ENCODE data around the gene NPEPPS. TPM values are rescaled to one million over a fixed set of nuclear protein-coding genes. Genes with fewer than 3 reads are reported as not detected.

Gene NPEPPS
- total RNA-seq, 2 experiments from 2014 or later: 77.3 to 80.7 TPM

DNA sequence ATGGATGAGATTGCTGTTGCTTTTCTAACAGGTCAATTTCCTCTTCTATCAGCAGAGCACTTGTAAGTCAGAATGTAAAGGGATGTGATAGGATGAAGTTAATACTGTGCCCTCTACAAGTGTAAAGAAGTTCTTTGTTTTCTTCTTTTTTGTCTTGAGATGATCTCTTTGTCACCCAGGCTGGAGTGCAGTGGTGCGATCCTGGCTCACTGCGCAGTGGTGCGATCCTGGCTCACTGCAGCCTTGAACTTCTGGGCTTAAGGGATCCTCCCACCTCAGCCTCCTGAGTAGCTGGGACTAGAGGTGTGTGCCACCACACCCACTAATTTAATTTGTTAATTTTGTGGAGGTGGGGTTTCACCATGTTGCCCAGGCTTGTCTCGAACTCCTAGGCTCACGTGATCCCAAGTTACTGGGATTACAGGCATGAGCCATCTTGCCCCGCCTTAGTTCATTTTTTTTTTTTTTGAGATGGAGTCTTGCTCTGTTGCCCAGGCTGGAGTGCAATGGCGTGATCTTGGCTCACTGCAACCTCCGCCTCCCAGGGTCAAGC lies 97.2 kb downstream of the NPEPPS start:
- no peak overlapping the region for H3K4me3 Mint-ChIP-seq
- Histone ChIP-seq H3K36me3 (ENCODE audit: insufficient read depth, low read length) (peaks cover 5% of the 10 kb centered on the region), H3K27me3 (ENCODE audit: control insufficient read depth in 1 of 2, insufficient read depth in 2 of 2, low read length in 2 of 2) (no peaks in the 10 kb centered on the region), H3K4me1 (ENCODE audit: insufficient read depth, low read length) (no peaks in the 10 kb centered on the region), H3K4me3 (ENCODE audit: low read length) (no peak overlapping the region), H3K27ac (ENCODE audit: low read depth in 1 of 2, low read length in 2 of 2) (no peak overlapping the region), H3K9me3 (ENCODE audit: control insufficient read depth in 1 of 2, insufficient read depth in 1 of 2, low read length in 2 of 2) (no peaks in the 10 kb centered on the region)
- H3K36me3 Mint-ChIP-seq (ENCODE audit: low read depth): peaks cover 24% of the 10 kb centered on the region
- no peaks in the 10 kb centered on the region for H3K9me3 Mint-ChIP-seq
- no peak for DNase-seq
- no peak for TF ChIP-seq CTCF (IDR thresholded peaks at IDR 0.05)
- POLR2A ChIA-PET: no interaction called here
- no peak for ATAC-seq (ENCODE audit: poor library complexity)
- intact Hi-C loops (cut with DNase I, micrococcal nuclease): no loop called here
- CTCF ChIA-PET: interaction anchor here (1.3 kb wide), 1 partner anchor 9 kb away, joined by 3 read pairs; no protein-coding TSS in a partner anchor
- no peaks in the 10 kb centered on the region for H3K27me3 Mint-ChIP-seq
- H3K27ac Mint-ChIP-seq: no peak overlapping the region
- H3K4me1 Mint-ChIP-seq (ENCODE audit: low read depth): no peaks in the 10 kb centered on the region

DNA sequence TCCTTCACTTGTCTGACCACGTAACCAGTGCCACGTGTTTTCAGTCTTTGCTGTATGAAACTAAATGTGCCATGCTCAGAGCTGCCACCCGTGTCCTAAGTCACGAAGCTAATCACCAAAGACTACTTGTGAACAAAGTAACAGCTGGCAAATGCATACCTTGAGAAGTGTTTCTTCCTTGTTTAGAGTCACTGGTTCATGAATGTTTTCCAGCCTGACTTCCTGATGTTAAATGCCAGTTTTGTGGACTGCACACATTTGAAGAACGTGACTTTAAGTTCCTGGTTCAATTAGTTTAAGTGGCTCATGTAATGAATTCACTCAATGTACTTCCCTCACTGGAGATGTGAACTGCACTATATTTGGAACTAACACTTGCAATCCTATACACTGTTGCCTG lies 98.9 kb downstream of the NPEPPS start:
- no peaks in the 10 kb centered on the region for H3K4me1 ChIP-seq (ENCODE audit: insufficient read depth, low read length)
- no peaks in the 10 kb centered on the region for H3K9me3 ChIP-seq (ENCODE audit: control insufficient read depth in 1 of 2, insufficient read depth in 1 of 2, low read length in 2 of 2)
- Mint-ChIP-seq H3K4me3 (no peak overlapping the region), H3K4me1 (ENCODE audit: low read depth) (no peaks in the 10 kb centered on the region), H3K9me3 (no peaks in the 10 kb centered on the region), H3K27me3 (no peaks in the 10 kb centered on the region), H3K36me3 (ENCODE audit: low read depth) (peaks cover 15% of the 10 kb centered on the region), H3K27ac (no peak overlapping the region)
- H3K27ac ChIP-seq (ENCODE audit: low read depth in 1 of 2, low read length in 2 of 2): no peak overlapping the region
- no peaks in the 10 kb centered on the region for H3K36me3 ChIP-seq (ENCODE audit: insufficient read depth, low read length)
- no peak for DNase-seq
- H3K27me3 ChIP-seq (ENCODE audit: control insufficient read depth in 1 of 2, insufficient read depth in 2 of 2, low read length in 2 of 2): no peaks in the 10 kb centered on the region
- ATAC-seq (ENCODE audit: poor library complexity): no peak
- POLR2A ChIA-PET: interaction anchor here (1.0 to 1.2 kb wide), 2 partner anchors 10 to 19 kb away, joined by 3 to 4 read pairs; no protein-coding TSS in a partner anchor
- CTCF ChIA-PET: no interaction called here
- intact Hi-C loops (cut with DNase I, micrococcal nuclease): no loop called here
- TF ChIP-seq CTCF (IDR thresholded peaks at IDR 0.05): no peak
- no peak overlapping the region for H3K4me3 ChIP-seq (ENCODE audit: low read length)

- H3K9me3 Mint-ChIP-seq: no peaks in the 10 kb centered on the region
- Histone ChIP-seq H3K4me1 (ENCODE audit: insufficient read depth, low read length) (no peaks in the 10 kb centered on the region), H3K27ac (ENCODE audit: low read depth in 1 of 2, low read length in 2 of 2) (no peak overlapping the region), H3K36me3 (ENCODE audit: insufficient read depth, low read length) (no peaks in the 10 kb centered on the region), H3K4me3 (ENCODE audit: low read length) (no peak overlapping the region), H3K9me3 (ENCODE audit: control insufficient read depth in 1 of 2, insufficient read depth in 1 of 2, low read length in 2 of 2) (no peaks in the 10 kb centered on the region), H3K27me3 (ENCODE audit: control insufficient read depth in 1 of 2, insufficient read depth in 2 of 2, low read length in 2 of 2) (no peaks in the 10 kb centered on the region)
- ChIA-PET POLR2A (interaction anchor here (0.9 to 1.0 kb wide), 2 partner anchors 11 to 18 kb away, joined by 3 to 4 read pairs; no protein-coding TSS in a partner anchor), CTCF (no interaction called here)
- no peak overlapping the region for H3K4me3 Mint-ChIP-seq
- H3K27me3 Mint-ChIP-seq: no peaks in the 10 kb centered on the region
- ATAC-seq (ENCODE audit: poor library complexity) (no peak), DNase-seq (no peak)
- peaks cover 12% of the 10 kb centered on the region for H3K36me3 Mint-ChIP-seq (ENCODE audit: low read depth)
- H3K27ac Mint-ChIP-seq: no peak overlapping the region
- H3K4me1 Mint-ChIP-seq (ENCODE audit: low read depth): no peaks in the 10 kb centered on the region
- no peak for TF ChIP-seq CTCF (IDR thresholded peaks at IDR 0.05)
- intact Hi-C loops (cut with DNase I, micrococcal nuclease): no loop called here
These were observed 99.7 kb downstream of the NPEPPS start for GRCh38 chr17:47630614-47631013.

Data from CD4-positive, alpha-beta T cell (primary cell).